ENCODE data around the gene DMRTA2. TPM values are rescaled to one million over a fixed set of nuclear protein-coding genes. Genes with fewer than 3 reads are reported as not detected.

Gene DMRTA2
- total RNA-seq, 2 donors from 2014 or later: 1.1 TPM; not detected in 1

DNA sequence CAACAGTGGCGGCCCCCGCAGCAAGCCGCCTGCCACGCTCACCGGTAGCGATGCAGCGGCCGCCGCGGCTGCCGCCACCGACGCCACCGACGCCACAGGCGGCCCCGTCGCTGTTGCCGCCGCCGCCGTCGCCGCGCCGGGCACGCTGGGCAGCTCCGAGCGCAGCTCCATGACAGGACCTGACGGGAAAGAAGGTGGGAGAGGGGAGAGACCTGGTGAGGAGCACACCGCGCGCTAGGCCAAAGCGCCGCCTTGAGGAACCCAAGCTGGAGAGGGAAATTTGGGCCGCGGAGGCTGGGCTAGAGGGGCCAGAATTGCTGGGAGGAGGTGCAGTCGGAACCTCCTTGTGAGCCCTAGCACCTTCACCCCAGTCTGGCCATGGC is 1.9 kb downstream of the DMRTA2 start:
- H3K4me3 ChIP-seq: no peak overlapping the region
- TF ChIP-seq, protein P1, sequence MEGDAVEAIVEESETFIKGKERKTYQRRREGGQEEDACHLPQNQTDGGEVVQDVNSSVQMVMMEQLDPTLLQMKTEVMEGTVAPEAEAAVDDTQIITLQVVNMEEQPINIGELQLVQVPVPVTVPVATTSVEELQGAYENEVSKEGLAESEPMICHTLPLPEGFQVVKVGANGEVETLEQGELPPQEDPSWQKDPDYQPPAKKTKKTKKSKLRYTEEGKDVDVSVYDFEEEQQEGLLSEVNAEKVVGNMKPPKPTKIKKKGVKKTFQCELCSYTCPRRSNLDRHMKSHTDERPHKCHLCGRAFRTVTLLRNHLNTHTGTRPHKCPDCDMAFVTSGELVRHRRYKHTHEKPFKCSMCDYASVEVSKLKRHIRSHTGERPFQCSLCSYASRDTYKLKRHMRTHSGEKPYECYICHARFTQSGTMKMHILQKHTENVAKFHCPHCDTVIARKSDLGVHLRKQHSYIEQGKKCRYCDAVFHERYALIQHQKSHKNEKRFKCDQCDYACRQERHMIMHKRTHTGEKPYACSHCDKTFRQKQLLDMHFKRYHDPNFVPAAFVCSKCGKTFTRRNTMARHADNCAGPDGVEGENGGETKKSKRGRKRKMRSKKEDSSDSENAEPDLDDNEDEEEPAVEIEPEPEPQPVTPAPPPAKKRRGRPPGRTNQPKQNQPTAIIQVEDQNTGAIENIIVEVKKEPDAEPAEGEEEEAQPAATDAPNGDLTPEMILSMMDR (IDR thresholded peaks at IDR 0.05): no peak
- TF ChIP-seq POLR2AphosphoS5 (IDR thresholded peaks at IDR 0.05): no peak
- TF ChIP-seq POLR2A (IDR thresholded peaks at IDR 0.05): no peak
- DNase-seq (ENCODE audit: low spot score): no peak
- H3K27me3 ChIP-seq (replicated peaks; ENCODE audit: insufficient read depth): peaks cover 74% of the 10 kb centered on the region
- intact Hi-C loops (cut with DNase I): no loop called here
- H3K9me3 ChIP-seq: no peaks in the 10 kb centered on the region
- no peak overlapping the region for H3K27ac ChIP-seq
- no peaks in the 10 kb centered on the region for H3K4me1 ChIP-seq (replicated peaks)
- no peaks in the 10 kb centered on the region for H3K36me3 ChIP-seq
- WGBS: 10% methylated on average over 32 of the region's 38 CpGs

- Histone ChIP-seq H3K4me1 (replicated peaks) (no peaks in the 10 kb centered on the region), H3K27me3 (replicated peaks; ENCODE audit: insufficient read depth) (peaks cover 73% of the 10 kb centered on the region), H3K36me3 (no peaks in the 10 kb centered on the region), H3K4me3 (no peak overlapping the region), H3K9me3 (no peaks in the 10 kb centered on the region), H3K27ac (no peak overlapping the region)
- TF ChIP-seq POLR2A (IDR thresholded peaks at IDR 0.05) (no peak), POLR2AphosphoS5 (IDR thresholded peaks at IDR 0.05) (no peak)
- TF ChIP-seq, protein P1 (IDR thresholded peaks at IDR 0.05): no peak
- 4% methylated on average over 68 of the region's 69 CpGs for WGBS
- no peak for DNase-seq (ENCODE audit: low spot score)
- intact Hi-C loops (cut with DNase I): no loop called here
These were observed 2.4 kb downstream of the DMRTA2 start for GRCh38 chr1:50420689-50421365.

DNA sequence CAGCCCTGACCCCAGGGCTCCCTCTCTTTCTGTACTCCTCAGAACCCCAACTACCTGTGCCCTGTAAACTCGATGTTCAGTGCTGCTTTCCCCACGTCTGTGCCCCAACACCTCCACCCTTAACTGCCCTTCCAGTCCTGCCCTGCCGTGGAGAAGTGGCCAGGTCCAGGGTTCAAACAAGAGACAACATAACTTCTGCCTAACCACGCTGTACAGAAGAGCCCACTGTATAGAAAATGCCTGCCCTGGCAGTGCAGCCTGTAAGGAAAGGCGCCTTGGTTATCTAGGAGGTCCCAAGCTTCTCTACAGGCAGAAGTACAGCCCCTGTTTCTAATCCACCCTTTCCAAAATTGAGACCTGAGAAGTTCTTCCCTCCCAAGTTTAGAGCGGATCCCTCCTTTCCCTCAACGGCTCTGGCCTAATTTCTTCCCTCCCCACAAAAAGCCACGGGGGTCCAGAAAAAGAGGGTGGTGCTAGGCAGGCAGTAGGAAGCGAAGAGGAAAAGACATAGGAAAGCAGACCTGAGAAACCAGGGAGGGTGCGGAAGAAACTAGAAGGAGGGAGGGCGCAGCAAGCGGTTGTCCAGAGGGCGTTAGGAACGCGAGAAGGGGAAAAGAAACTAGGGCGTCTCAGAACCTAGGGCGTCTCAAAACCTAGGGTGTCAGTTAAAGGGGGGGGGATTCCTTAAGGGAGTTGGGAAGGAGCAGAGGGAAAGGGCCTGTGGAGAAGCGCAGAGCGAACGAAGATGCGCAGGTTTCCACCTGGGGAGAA is 3.2 kb downstream of the DMRTA2 start:
- Histone ChIP-seq H3K27me3 (replicated peaks; ENCODE audit: insufficient read depth) (peaks cover 71% of the 10 kb centered on the region), H3K4me3 (no peak overlapping the region), H3K27ac (no peak overlapping the region), H3K9me3 (no peaks in the 10 kb centered on the region), H3K4me1 (replicated peaks) (no peaks in the 10 kb centered on the region), H3K36me3 (no peaks in the 10 kb centered on the region)
- DNase-seq (ENCODE audit: low spot score): no peak
- 23% methylated on average over 21 of the region's 21 CpGs for WGBS
- TF ChIP-seq, protein P1 (IDR thresholded peaks at IDR 0.05): no peak
- intact Hi-C loops (cut with DNase I): no loop called here

DNA sequence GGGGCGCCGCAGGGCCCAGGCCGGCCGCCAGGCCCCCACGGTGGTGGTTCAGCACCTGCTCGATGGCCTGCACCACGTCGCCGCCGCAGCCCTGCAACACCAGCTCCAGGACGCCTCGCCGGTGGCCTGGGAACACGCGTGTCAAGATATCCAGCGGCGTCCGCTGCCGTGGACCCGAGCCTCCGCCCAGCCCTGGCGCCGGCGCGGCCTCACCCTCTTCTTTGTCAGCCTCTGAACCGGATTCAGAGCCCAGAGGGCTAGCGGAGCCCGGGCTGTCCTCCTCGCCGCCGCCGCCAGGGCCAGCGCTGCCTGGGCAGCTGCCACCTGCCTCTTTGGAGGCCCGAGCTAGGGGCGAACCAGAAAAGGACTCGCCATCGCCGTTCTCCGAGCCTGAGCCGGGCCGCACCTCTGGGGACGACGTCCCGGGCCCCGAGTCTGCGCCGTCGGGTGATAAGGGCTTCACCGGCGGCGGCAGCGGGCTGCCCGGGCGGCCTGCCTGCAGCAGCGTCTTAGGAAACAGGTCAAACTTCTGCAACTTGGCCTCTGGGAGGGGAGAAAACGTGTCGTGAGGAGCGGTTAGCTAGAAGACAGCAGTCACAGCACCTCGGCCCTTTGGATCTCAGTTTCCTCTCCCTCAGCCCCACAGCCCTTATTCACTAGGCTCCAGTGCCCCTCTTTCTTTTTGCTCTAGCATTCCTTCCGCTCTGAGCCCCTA is 3.9 kb downstream of the DMRTA2 start:
- H3K27ac ChIP-seq: no peak overlapping the region
- no peaks in the 10 kb centered on the region for H3K36me3 ChIP-seq
- H3K4me3 ChIP-seq: no peak overlapping the region
- intact Hi-C loops (cut with DNase I): no loop called here
- DNase-seq (ENCODE audit: low spot score): no peak
- TF ChIP-seq, protein P1 (IDR thresholded peaks at IDR 0.05): peak in 1 of 4 experiments; percentile 22
- no peak for TF ChIP-seq POLR2AphosphoS5 (IDR thresholded peaks at IDR 0.05)
- peaks cover 67% of the 10 kb centered on the region for H3K27me3 ChIP-seq (replicated peaks; ENCODE audit: insufficient read depth)
- H3K4me1 ChIP-seq (replicated peaks): no peaks in the 10 kb centered on the region
- H3K9me3 ChIP-seq: no peaks in the 10 kb centered on the region
- WGBS: 8% methylated on average over 33 of the region's 60 CpGs

Data from prostate gland (tissue), 2 donors.